NCI-H2081 (cell line): ENCODE results near the gene TARBP1.
"Not testable (repeated sequence)": the region's sequence is repeated elsewhere in the genome, so short reads cannot be mapped to it uniquely, and the experiment has no call there.

ENCODE experiments used
- DNase-seq, 2 experiments: peaks; one replicate each; lab custom pipeline; 2025; lab: John Stamatoyannopoulos, UW

TARBP1 gene

DNA sequence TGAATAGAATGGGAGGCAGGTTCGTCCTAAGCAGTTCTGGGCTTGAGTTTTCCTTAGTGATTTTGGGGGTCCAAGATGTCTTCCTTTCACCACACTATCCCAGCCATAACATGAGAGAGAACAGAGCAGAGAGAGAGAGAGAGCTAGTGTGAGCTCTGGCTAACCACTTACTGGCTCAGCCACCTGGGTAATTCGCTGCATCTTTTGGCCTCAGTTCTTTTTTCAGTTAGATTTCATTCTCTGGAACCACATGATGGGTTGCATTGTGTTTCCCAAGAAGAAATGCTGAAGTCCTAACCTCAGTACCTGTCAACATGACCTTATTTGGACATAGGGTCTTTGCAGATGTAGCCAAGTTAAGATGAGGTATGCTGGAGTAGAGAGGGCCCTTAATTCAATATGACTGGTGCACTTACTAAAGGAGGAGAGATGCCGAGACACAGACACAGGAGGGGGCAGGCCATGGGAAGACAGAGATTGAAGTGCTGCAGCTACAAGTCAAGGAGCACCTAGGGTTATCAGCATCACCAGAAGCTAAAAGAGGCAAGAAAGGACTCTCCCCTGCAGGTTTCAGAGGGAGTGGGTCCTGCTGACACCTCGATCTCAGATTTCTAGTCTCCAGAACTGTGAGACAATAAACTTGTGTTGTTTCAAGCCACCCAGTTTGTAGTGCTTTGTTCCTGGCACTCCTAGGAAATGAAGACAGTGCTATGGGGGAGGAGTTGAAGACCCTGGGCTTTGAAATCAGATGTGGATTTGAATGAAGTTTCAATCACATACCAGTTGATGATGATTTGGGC, 26.2 kb upstream of the TARBP1 start:
- DNase-seq, result no peak

DNA sequence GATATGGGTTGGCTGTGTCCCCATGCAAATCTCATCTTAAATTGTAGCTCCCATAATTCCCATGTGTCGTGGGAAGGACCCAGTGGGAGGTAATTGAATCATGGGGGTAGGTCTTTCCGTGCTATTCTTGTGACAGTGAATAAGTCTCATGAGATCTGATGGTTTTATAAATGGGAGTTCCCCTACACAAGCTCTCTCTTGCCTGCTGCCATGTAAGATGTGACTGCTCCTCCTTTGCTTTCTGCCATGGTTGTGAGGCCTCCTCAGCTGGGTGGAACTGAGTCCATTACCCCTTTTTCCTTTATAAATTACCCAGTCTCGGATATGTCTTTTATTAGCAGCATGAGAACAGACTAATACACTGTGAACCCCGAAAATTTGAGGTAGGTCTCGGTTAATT, 25.3 kb upstream of the TARBP1 start:
- not testable (repeated sequence) for DNase-seq

DNA sequence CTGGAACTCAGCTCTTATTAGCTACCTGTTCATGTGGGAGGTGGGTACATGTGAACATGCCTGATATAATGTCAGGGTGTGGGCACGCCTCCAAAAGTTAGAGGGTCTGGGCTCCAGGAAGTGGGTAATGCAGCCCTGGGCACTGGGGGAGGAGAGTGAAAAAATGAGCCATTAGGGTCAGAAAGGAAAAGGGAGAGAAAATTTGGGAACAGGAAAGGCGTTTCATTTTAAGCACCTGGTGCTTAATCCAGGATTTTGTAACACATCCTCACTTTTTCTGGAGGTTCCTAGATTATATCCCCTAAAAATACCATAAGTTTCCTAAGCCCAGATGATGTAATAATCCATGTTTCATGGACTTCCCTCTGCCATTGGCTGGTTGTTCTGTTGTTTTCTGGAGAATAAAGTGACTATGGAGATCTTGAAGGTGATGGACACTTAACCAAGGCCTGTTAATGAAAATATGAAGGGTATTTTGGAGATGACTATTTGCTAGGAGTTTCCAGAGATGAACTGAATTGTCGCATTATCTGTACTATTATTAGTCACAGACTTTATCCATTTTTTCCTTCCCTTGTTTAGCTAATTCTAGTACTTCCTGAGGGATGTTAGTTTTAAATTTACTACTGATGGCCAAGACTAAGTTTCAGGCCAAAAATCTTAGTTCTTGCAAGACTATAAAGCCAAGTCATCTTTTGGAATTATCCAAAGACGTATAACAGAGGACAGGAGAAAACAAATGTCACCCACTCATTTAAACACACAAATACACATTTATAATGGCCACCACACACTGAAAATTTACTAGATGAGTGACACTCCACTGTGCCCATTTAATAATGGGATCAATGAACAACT, 24.4 kb upstream of the TARBP1 start:
- no peak for DNase-seq

DNA sequence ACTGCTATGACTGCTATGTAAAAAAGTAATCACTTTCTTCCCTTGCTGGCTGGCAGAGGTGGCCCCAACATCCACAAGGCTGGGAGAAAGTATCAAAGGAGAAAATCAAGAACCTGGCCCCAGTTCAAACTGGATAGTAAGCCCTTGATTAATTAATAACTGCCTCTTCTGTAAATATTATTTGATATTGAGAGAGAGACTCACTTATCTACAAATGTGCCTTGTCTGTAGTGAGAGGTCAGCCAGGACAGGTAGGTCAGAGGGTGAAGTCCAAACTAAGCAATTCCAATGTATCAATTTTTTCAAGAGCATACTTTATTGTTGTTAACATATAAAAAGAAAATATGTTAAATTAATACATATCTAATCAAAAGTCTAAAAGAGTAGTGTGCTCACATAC, 23.8 kb upstream of the TARBP1 start:
- DNase-seq, result no peak

DNA sequence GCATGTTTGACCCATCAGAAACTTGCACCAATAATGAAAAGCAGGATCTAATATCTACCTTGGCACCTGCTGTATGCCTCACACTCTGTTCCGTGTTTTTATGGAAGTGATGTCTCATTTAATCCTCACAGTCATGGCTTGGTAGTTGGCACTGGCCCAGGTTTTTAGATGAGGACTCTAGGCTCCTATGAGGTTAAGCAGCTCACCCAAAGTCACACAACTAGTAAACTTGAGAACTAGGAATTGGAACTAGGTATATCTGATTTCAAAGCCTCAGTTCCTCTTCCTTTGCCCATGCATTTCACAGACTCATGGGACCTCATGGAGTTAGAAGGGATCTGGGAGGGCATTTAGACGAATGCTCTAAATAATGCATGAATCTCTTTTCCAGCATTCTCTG, 21.3 kb upstream of the TARBP1 start:
- DNase-seq, result no peak

DNA sequence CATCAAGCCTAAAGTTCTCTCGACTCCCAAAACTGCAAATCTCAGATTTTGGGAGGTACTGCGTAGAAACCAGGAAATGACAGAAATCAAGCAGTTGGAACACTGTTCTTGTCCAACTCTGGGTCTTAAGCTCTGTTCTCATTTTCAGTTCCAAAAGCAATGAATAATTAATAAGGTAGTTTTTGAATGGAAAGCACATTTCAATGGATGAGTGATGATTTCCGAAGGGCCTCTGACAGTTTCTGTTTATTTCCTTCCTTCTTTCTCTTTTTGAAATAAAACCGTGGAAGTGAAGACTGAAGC, 20.9 kb upstream of the TARBP1 start:
- DNase-seq, result no peak

DNA sequence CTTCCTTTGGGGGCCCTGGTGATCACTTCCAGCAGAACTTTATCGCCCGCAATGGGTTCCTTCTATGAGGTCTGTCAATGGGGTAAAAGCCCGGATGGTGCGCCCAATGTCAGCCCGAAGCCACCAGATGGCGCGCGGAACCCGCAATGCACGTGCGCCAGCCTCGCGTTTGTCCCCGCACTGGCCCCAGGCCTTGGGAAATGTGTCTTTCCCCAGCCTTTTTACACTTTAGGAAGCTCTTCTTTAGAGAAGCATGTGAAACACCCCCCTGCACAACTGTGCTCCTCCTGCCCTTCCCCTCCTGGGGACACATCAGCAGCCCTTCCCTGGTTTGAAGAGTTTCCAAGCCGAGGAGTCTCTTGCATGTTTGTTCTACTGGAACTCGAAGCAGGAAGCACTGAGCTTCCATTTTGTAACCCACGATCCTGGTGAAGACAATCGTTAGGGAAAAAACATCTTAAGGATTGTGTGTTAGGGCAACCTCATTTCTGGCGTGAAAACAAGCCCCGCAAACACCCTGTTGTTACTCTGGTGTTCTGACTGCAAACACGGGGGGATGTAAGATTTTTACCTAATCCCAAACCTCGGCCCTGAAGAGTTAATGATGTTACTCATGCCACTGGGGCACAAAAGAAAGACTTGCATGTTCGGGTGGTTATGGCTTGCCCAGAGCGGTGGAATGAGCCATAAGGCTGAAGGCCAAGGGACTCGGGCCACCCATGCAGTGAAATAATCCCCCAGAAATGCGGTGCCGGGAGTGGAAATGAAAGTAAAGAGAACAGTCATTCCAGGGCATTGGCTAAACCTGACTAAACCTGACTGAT, 20.4 kb upstream of the TARBP1 start:
- peak; percentile 90 for DNase-seq

DNA sequence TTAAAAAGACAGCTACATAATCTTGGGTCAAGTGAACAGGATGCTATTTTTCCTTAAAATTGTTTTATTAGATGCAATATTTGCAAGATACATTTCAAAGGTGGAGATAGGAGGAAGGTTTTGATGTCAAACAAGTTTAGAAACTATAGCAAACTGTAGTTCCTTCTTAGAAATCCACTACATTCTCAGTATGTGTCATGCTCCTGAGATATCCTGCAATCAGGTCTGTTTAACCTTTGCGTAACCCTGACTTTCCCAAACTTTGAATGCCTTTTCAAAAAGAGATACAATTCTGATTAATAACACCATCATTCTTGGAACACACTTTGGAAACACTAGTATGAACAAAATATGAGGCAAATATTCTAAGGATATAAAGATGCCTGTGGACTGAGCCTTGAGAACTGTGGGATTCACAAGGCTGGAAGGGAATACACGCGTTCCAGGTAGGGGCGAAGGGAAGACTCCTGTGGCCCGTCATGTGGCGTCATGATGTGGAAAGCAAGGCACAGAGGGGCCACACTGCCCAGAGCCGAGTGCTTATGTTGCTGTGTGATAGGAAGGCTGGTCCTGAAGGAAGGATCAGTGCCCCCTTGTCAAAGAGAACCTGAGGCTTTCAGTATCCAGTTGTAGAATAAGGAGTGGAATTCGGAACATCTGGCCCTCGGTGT, 19.6 kb upstream of the TARBP1 start:
- no peak for DNase-seq

DNA sequence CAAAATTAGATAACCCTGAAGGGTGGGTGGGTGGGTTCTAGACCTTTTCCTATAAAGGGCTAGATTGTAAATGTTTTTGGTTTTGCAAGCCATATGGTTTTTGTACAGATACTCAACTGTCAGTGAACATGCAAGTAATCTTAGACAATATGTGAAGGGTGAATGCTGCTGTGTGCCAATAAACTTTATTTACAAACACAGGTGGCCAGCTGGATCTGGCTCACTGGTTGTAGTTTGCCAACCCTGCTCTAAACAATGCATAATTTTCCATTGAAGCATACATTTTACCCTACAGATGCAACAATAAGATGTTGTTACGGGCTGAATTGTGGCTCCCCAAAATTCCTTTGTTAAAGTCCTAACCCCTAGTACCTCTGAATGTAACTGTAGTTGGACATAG, 18.6 kb upstream of the TARBP1 start:
- no peak for DNase-seq

DNA sequence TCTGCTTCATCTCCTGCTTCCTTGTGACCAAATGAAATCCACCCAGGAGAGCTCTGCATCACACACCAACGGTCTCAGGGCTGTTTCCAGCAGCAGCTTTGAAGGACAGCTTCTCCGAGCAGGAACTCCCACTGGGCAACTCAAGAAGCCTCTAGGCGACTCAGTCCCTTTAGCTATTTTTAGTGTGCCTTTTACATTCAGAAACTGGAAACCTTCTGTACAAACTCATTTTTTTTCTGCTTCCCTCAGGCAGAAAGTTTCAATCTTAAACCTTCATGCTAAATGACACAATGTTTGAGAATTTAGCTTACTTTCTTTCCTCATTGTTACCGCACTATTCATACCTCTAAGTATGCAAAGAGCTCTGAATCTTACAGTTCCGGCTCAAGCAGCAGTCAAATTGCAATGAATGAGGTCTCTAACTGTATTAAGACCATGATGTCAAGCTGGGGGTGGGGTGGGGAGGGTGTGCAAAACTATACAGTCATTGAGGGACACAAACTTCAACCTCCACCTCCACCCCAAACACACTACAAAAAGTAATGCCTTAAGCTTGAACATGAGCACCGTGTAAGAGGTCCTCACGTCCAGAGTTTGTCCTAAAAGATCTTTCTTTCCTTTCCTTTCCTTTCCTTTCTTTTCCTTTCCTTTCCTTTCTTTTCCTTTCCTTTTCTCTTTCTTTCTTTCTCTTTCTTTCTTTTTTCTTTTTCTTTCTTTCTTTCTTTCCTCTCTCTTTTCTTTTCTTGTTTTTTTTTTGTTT, 16.4 kb upstream of the TARBP1 start:
- no peak for DNase-seq

DNA sequence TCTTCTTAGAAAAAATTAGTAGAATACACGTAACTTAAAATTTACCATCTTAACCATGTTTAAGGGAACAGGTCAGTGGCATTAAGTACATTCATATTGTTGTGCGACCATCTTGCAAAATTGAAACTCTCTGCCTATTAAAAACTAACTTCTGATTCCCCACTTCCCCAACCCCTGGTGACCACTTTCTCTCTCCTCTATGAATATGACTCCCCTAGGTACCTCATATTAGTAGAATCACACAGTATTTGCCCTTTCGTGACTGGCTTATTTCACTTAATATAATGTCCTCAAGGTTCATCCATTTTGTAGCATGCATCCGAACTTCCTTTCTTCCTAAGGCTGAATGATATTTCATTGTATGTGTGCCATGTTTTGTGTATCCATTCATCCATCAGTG, 15.1 kb upstream of the TARBP1 start:
- no peak for DNase-seq

DNA sequence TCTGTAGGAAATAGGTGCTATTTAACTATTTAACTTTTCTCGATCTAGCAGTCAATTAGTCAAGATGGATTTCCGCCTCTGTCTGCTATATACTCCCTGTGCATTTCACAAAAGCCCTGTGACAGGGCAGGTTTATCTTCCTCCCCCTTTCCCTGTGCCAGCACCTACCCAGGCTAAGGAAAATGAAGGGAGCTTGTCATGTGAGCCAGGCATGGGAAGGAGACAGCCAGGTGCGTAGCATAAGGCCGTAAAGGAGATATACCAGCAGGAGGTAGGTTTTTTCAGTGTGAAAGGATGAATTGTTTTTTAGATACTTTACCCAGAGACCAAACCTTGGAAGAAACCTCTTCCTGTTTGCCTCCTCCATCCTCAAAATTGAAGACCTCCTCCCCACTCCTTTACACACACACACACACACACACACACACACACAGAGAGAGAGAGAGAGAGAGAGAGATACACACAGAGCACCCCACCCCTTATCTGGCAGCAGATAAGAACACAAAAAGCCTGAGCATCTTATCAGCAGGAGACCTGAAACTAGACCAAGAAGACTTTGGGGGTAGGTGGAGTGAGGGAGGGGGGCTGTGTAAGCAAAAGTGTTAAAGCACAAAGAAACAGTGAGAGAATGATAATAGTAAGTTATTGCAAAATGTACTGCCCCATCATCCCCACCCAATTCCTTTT, 12.0 kb upstream of the TARBP1 start:
- no peak for DNase-seq

DNA sequence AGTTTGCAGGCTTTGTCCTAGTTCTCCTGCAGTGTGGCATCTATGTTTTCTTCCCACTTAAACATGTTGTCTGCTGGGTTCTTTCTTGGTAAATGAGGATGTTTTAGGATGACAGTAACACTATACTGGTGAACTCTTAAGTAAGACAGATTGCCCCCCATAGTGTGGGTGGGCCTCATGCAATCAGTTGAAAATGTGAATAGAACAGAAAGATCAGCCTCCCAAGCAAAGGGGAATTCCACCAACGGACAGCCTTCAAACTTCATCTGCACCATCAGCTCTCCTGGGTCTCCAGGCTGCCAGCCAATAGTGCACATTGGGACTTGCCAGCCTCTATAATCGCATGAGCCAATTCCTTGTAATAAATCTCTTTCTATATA, 10.7 kb upstream of the TARBP1 start:
- no peak for DNase-seq

DNA sequence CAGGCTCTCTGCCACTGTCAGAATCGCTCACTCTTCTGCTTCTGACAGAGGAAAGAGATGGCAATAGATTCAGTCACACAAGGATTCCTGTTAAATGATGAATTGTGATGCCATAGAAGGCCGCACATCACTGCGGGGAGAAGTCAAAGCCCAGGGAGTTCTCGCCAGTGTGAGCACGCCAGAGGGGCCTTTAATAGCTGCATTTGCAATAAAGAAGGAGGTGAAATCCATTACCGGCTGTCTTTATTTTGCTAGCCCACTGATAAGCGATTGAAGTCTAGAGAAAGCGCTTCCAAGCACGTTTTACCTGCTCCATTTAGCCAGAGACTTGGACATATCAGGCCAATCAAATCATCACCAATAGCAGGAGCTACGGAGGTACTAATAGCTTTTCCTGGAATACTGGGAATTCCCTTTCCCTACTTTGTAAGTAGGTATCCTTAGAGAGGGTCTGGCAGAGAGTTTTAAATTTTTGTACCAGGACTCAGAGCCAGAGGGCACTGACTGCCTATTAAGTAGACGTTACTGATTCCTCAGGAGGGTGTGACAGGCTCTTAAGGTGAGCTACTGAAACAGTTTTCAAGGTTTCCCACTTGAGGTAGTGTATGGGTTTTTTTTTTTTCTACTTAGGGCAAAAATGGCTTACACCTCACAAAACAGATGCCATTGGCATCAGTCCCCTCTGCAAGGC, 10.2 kb upstream of the TARBP1 start:
- no peak for DNase-seq

DNA sequence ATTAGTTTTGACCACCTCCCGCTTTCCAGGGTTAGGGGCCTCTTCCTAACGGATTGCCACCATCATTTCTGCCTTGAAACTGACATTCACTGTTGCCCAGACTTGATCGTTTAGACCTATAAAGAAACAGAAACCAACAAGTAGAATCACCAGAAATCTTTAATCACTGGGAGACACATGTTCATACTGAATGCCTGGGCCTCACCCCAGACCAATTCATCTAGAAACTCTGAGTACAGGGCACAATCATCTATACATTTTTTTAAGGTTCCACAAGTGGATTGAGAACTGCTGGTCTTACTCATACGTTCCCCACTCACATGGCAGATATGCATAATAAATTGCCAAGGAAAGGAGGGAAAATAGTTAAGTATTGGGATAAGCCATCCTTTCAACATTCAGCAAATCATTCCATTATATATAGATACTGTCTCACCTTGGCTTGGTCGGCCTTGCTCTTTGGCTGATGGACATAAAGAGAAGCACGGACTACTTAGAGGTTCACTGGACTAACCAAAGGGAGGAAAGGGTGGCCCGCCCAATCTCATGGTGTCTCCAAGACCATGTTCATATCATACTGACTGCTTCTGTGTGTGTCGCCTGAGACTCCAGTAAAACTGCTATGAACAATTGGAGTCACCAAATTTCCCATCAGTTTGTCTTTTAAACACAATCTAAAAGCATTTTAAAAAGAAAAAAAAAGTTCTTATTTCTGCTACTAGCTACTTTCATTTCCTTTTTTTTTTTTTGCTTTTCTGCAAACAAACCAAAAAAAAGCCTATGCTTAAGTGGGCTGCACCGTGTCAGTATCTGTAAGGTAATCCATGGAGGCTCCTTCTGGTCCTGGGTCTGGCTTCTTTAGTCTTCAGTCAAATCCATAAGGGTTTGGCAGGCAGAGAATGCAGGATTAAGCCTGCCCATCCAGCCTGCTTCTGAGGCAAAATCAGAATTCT, 9.4 kb upstream of the TARBP1 start:
- DNase-seq, result no peak

DNA sequence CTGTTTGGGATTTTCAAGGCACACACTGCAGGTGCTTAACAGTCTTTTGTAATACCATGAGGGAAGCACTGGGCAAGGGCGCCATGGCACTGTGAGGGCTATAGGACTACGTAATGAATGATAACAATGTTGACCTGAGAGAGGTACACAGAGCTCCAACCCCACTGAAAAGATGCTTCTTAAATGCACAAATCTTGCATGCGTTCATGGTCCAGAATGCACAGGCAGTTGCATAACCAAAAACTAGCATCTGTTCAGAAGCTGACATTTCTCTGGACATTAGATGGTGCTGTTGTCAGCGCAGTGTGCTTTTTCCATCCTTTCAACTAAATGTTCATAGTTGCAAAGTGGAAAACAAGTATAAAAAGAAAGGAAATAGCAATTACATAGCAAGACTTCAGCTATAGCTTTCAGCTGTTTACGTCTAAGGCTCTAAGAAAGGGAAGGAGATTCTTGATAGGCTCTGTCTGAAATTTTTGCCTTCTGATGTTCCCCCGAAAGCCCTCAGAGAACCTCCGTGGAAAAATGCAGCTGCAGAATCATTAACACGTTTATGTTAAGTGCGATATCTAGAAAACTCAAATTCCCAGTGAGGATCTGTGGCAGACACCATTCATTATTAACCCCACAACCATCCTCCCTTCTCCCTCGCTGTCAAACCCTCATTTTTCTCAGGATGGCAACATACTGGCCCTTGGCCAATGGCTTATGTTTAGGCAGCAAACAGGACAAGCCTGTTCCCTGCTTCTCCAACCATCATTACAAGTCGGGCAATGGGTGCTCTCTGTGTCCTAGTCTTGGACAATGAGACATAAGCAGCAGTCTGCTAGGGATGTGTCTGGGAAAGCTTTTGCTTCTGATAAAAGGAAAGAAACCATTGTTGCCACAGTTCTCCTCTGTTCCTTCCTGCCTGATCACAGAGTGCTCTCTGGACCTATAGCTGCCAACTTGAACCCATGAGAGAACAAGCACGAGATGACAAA, 8.2 kb upstream of the TARBP1 start:
- peak; percentile 33 to 53 for DNase-seq

DNA sequence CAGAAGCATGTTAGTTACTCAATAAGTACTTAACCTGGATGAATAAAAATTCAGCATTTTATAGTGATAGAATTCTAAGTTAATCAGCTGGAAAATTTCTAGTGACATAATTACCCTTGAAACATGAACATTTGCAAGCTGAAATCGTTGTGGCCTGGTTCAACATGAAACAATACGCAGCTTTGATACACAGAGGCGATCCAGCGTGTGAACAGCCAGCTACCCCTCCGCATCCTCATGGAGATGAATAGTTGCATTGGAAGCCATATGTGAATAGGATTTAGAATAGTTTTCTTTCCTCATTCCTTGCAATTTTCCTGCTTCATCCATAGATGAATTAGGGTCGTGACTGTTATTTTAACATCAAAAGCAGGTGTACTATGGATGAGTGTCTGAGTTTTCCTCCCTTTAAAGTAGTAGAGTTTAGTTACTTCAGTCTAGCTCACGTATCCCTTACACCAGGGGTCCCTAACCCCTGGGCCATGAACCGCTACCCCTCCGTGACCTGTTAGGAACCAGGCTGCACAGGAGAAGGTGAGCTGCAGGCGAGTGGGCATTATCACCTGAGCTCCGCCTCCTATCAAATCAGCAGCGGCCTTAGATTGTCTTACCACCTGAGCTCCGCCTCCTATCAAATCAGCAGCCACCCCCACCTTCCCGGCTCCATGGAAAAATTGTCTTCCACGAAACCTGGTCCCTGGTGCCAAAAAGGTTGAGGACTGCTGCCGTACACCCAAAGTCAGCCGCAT, 6.2 kb upstream of the TARBP1 start:
- DNase-seq, result no peak
